Thyroid gland (tissue), 4 donors: ENCODE results near the gene SMYD4. TPM values are rescaled to one million over a fixed set of nuclear protein-coding genes. Genes with fewer than 3 reads are reported as not detected.

Experiments
- DNase-seq, 2 donors: peaks; one replicate each; pipeline ENCODE4 v3.0.0-alpha.2; 2019
- H3K27ac ChIP-seq, 3 donors: fragments of 200-600 bp; sonication (generic); 1 replicate in 2 of 3; 2 replicates in 1 of 3; pipeline ENCODE4 v1.5.1; 2016 to 2019; ENCODE audit warnings: mild to moderate bottlenecking in 1 of 3, moderate library complexity in 1 of 3
- H3K27me3 ChIP-seq: fragments of 200-600 bp; sonication (generic); one replicate; pipeline ENCODE4 v1.5.1; 2019
- H3K36me3 ChIP-seq, 2 donors: fragments of 200-600 bp; sonication (generic); one replicate each; pipeline ENCODE4 v1.5.1; 2016 to 2019
- H3K4me1 ChIP-seq, 2 donors: fragments of 200-600 bp; sonication (generic); one replicate each; pipeline ENCODE4 v1.5.1; 2017 to 2019
- H3K4me3 ChIP-seq, 3 donors: fragments of 200-600 bp; sonication (generic); replicated peaks in 1 of 3; 1 replicate in 2 of 3; 2 replicates in 1 of 3; pipeline ENCODE4 v1.5.1; 2016; ENCODE audit warnings: mild to moderate bottlenecking in 1 of 3
- H3K9me3 ChIP-seq: fragments of 200-600 bp; sonication (generic); one replicate; pipeline ENCODE4 v1.5.1; 2017
- POLR2A ChIP-seq, 2 donors: fragments of 450-650 bp; IDR thresholded peaks; one replicate each; pipeline ENCODE4 v1.6.1; 2017; ENCODE audit warnings: antibody characterized with exemption in 2 of 2, mild to moderate bottlenecking in 2 of 2, moderate library complexity in 1 of 2
- WGBS, 2 donors: methylation state at CpG; one replicate each; pipeline ENCODE4 v1.1.5; 2017; 5-methylcytosine and 5-hydroxymethylcytosine counted together
- intact Hi-C: fragments of 100-400 bp; cut with DNase I; formaldehyde crosslinking; loops from one replicate; pipeline ENCODE4 v1.15.1; 2023
- total RNA-seq, 4 donors: library from RNA; depleted of rRNA; stranded (reverse); fragments of >200 nt; gene quantifications; one replicate each; pipeline ENCODE4 v1.2.3, GENCODE V29; 2016
- TF ChIP-seq, protein P1 (sequence below), 6 experiments: fragments of 200-600 bp in 3 of 6; fragments of 450-650 bp in 3 of 6; sonication (generic) in 3 of 6; IDR thresholded peaks; one replicate each; pipeline ENCODE4 v1.5.1; 2016 to 2019; ENCODE audit warnings: antibody characterized with exemption in 6 of 6, mild to moderate bottlenecking in 2 of 6, inconsistent platforms in 1 of 6, moderate library complexity in 1 of 6

Gene SMYD4, protein sequence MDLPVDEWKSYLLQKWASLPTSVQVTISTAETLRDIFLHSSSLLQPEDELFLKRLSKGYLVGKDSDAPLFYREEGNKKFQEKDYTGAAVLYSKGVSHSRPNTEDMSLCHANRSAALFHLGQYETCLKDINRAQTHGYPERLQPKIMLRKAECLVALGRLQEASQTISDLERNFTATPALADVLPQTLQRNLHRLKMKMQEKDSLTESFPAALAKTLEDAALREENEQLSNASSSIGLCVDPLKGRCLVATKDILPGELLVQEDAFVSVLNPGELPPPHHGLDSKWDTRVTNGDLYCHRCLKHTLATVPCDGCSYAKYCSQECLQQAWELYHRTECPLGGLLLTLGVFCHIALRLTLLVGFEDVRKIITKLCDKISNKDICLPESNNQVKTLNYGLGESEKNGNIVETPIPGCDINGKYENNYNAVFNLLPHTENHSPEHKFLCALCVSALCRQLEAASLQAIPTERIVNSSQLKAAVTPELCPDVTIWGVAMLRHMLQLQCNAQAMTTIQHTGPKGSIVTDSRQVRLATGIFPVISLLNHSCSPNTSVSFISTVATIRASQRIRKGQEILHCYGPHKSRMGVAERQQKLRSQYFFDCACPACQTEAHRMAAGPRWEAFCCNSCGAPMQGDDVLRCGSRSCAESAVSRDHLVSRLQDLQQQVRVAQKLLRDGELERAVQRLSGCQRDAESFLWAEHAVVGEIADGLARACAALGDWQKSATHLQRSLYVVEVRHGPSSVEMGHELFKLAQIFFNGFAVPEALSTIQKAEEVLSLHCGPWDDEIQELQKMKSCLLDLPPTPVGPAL
- 10 to 100 TPM; 19.3 to 21.9 (median 20.4) TPM for total RNA-seq

DNA sequence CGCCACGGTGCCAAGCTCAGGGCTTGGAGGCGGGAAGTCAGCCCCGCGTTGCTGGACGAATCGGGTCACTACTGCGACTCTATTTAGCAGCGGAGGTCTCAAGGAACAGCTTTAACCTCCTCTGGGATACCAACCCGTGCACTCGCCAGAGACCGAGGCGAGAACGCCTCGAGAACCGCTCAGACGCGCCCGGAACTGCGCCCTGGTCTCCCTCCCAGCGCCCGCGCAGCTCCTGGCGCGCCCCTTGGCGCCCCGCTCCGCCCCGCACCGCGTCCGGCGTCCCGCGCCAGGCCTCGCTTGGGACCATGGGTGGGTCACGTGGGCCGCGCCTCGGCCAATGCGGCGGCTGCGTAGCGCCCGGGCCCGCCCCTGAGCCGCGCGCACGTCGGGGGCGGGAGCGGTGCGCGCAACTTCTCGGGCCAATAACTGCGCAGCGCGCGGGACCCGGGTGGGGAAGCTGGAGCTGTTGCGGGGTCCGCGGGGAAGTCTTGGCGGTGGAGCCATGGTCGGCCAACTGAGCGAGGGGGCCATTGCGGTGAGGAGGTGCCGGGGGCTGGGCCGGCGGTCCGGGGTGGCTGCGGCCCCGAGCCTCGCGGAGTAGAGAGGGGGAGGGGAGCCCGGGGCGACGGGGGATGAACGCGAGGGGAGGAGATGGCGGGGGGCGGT lies at the start of gene SMYD4, which contains the start of gene RPA1:
SMYD4 (minus strand) TSS at position 311 of the 666 bp plus-strand sequence. CDS start 1,908 bp downstream, outside the sequence.
RPA1 (plus strand) TSS at position 414 of the 666 bp plus-strand sequence; CDS start at position 503, 89 bp downstream.
- peak; percentile 86 to 90 for DNase-seq
- TF ChIP-seq, protein P1, sequence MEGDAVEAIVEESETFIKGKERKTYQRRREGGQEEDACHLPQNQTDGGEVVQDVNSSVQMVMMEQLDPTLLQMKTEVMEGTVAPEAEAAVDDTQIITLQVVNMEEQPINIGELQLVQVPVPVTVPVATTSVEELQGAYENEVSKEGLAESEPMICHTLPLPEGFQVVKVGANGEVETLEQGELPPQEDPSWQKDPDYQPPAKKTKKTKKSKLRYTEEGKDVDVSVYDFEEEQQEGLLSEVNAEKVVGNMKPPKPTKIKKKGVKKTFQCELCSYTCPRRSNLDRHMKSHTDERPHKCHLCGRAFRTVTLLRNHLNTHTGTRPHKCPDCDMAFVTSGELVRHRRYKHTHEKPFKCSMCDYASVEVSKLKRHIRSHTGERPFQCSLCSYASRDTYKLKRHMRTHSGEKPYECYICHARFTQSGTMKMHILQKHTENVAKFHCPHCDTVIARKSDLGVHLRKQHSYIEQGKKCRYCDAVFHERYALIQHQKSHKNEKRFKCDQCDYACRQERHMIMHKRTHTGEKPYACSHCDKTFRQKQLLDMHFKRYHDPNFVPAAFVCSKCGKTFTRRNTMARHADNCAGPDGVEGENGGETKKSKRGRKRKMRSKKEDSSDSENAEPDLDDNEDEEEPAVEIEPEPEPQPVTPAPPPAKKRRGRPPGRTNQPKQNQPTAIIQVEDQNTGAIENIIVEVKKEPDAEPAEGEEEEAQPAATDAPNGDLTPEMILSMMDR (IDR thresholded peaks at IDR 0.05): no peak
- TF ChIP-seq POLR2A (IDR thresholded peaks at IDR 0.05): peak in 1 of 2 donors; percentile 87
- intact Hi-C loops: no loop called here
- WGBS, 2 donors: 0% methylated on average over 15 to 31 of the region's 83 CpGs
- Histone ChIP-seq H3K9me3 (no peaks in the 10 kb centered on the region), H3K36me3 (peaks cover 0 to 3% of the 10 kb centered on the region in 2 donors), H3K4me1 (peaks cover 6 to 14% of the 10 kb centered on the region in 2 donors), H3K27ac (peak within 1 kb of the TSS; percentile 78 to 83 (median 81)), H3K27me3 (no peaks in the 10 kb centered on the region), H3K4me3 (peak within 1 kb of the TSS; percentile 48 to 97 (median 66))

DNA sequence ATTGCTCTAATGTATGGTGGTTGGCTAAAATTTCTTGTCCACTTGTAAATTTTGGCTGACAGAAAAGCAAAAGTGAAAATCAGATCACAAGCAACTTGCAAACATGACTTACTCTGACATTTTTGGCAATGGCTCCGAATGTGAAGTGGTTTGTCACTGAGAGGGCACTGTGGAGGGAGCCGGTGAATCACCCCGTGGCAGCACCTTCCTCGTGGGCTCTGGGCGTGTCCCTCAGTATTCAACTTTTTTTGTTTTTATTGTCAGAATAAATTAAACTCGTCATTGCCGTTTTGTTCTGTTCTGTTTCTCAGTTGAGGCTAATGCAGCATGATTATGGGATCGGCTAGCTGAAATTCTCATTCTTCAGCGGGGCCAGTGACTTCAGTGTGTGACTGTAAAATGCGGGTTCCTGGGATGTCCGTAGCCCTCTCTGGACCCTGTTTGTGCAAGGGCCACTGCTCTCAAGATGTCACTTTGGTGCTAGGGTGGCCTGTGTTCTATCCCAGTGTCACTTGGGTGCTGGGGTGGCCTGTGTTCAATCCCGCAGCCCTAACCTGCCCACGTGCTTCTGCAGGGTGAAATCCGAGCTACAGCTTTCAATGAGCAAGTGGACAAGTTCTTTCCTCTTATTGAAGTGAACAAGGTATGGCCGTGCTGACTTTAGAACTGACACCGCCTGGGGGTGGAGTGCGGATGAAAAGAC lies 48.9 kb upstream of the SMYD4 start:
- no peaks in the 10 kb centered on the region for H3K27me3 ChIP-seq
- no peak overlapping the region for H3K4me3 ChIP-seq
- peaks cover 32 to 53% of the 10 kb centered on the region in 2 donors for H3K36me3 ChIP-seq
- TF ChIP-seq, protein P1 (IDR thresholded peaks at IDR 0.05): no peak
- TF ChIP-seq POLR2A (IDR thresholded peaks at IDR 0.05): no peak
- H3K9me3 ChIP-seq: no peaks in the 10 kb centered on the region
- intact Hi-C loops: no loop called here
- DNase-seq: peak; percentile 80 to 86
- WGBS, 2 donors: 64 to 65% methylated on average over 17 of the region's 17 CpGs
- peak overlapping the region; percentile 27 to 39 (median 37) for H3K27ac ChIP-seq
- peaks cover 0 to 10% of the 10 kb centered on the region in 2 donors for H3K4me1 ChIP-seq

DNA sequence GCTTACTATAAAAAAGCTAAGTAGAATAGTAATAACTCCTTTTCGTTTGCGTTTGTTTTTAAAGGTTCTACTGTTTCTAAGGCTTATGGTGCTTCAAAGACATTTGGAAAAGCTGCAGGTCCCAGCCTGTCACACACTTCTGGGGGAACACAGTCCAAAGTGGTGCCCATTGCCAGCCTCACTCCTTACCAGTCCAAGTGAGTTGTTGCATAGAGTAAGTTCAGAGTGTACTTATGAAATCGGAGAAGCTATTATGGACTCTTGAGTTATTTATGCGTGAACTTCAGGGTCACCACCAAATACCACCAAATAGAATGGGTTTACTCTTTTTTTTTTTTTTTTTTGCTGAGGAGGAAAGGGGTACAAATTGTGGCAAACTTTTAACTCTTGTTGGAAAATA lies 45.9 kb upstream of the SMYD4 start:
- TF ChIP-seq POLR2A (IDR thresholded peaks at IDR 0.05): no peak
- TF ChIP-seq, protein P1 (IDR thresholded peaks at IDR 0.05): no peak
- H3K4me3 ChIP-seq: no peak overlapping the region
- peaks cover 0 to 10% of the 10 kb centered on the region in 2 donors for H3K4me1 ChIP-seq
- intact Hi-C loops: no loop called here
- H3K36me3 ChIP-seq: peaks cover 27 to 53% of the 10 kb centered on the region in 2 donors
- H3K27ac ChIP-seq: no peak overlapping the region
- DNase-seq: no peak
- no peaks in the 10 kb centered on the region for H3K9me3 ChIP-seq
- H3K27me3 ChIP-seq: no peaks in the 10 kb centered on the region
- WGBS, 2 donors: 83 to 85% methylated on average over 4 of the region's 4 CpGs

DNA sequence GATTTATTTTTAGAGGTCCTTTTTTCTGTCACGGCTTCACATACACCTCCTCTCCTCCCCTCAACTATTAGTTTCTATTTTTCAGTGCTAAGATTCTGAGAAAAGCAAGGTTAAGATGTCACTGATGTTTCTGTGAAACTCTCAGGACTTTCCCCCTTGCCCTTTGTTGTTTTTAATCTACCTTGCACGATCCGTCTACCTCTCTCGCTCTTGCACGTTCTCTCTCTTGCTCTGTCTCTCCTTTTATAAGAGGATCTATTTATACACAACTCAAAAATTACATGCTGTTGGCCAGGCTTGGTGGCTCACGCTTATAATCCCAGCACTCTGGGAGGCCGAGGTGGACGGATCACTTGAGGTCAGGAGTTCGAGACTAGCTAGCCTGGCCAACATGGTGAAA lies 43.7 kb upstream of the SMYD4 start:
- H3K36me3 ChIP-seq: peaks cover 12 to 34% of the 10 kb centered on the region in 2 donors
- WGBS, 2 donors: 96% methylated on average over 9 of the region's 9 CpGs

More for the DNA sequence above, 43.7 kb upstream of the SMYD4 start:
- no peaks in the 10 kb centered on the region for H3K9me3 ChIP-seq
- H3K27me3 ChIP-seq: no peaks in the 10 kb centered on the region
- H3K4me1 ChIP-seq: peaks cover 0 to 5% of the 10 kb centered on the region in 2 donors
- TF ChIP-seq, protein P1 (IDR thresholded peaks at IDR 0.05): no peak
- TF ChIP-seq POLR2A (IDR thresholded peaks at IDR 0.05): no peak
- H3K4me3 ChIP-seq: no peak overlapping the region
- DNase-seq: no peak
- intact Hi-C loops: no loop called here
- H3K27ac ChIP-seq: no peak overlapping the region
